ENCODE data around the gene MESP2.

Gene MESP2

DNA sequence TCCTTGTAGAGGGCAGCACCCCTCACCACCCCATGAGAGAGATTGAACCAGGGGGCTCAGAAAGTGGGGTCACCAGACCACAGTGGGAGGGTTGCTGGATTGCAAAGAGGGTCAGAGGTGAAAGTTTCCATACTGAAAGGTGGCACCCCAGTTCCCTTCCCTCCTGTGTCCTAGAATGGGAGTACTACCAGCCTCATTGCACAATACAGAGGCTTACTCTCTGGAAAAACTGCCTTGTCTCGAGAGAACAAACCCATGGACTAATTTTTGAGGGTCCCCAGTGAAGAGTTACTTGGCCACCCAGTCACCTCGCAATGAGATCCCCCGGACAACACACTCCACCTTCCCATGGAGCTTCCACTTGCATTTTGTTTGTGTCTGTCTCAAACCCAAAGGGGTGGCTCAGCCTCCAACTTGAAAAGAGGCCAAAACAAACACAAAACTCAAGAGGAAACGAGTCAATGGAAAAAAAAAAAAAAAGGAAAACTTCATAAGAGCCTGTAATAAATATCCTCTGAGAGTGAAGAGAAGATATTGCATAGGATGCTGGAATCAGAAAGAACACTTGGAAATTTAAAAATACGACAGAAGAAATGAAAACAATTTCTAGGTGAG lies 18.6 kb downstream of the MESP2 start:
- TF ChIP-seq, protein P1, sequence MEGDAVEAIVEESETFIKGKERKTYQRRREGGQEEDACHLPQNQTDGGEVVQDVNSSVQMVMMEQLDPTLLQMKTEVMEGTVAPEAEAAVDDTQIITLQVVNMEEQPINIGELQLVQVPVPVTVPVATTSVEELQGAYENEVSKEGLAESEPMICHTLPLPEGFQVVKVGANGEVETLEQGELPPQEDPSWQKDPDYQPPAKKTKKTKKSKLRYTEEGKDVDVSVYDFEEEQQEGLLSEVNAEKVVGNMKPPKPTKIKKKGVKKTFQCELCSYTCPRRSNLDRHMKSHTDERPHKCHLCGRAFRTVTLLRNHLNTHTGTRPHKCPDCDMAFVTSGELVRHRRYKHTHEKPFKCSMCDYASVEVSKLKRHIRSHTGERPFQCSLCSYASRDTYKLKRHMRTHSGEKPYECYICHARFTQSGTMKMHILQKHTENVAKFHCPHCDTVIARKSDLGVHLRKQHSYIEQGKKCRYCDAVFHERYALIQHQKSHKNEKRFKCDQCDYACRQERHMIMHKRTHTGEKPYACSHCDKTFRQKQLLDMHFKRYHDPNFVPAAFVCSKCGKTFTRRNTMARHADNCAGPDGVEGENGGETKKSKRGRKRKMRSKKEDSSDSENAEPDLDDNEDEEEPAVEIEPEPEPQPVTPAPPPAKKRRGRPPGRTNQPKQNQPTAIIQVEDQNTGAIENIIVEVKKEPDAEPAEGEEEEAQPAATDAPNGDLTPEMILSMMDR (conservative IDR thresholded peaks at IDR 0.05; ENCODE audit: low read length) = no peak
- TF ChIP-seq EZH2phosphoT487 (IDR thresholded peaks at IDR 0.05; ENCODE audit: borderline replicate concordance) = no peak
- Histone ChIP-seq H3K4me1 (ENCODE audit: insufficient read depth, low read length, poor library complexity, severe bottlenecking) (no peaks in the 10 kb centered on the region), H3K9me2 (replicated peaks; ENCODE audit: low read depth, low read length) (no peaks in the 10 kb centered on the region), H3K4me3 (ENCODE audit: low read length, poor library complexity, severe bottlenecking) (no peak overlapping the region), H3K36me3 (ENCODE audit: insufficient read depth, low read length) (no peaks in the 10 kb centered on the region), H3K4me2 (ENCODE audit: low read depth, low read length, poor library complexity, severe bottlenecking) (no peak overlapping the region), H2AFZ (ENCODE audit: low read length) (no peak overlapping the region), H3F3A (ENCODE audit: low read depth) (no peaks in the 10 kb centered on the region), H4K20me1 (ENCODE audit: insufficient read depth, low read length, poor library complexity, severe bottlenecking) (no peaks in the 10 kb centered on the region), H3K27me3 (ENCODE audit: insufficient read depth, low read length, poor library complexity, severe bottlenecking) (no peaks in the 10 kb centered on the region), H3K9me3 (ENCODE audit: insufficient read depth, low read depth, low read length) (no peaks in the 10 kb centered on the region), H3K79me2 (ENCODE audit: insufficient read depth, low read length) (no peaks in the 10 kb centered on the region), H3K9ac (ENCODE audit: low read depth, low read length, poor library complexity, severe bottlenecking) (no peak overlapping the region)

DNA sequence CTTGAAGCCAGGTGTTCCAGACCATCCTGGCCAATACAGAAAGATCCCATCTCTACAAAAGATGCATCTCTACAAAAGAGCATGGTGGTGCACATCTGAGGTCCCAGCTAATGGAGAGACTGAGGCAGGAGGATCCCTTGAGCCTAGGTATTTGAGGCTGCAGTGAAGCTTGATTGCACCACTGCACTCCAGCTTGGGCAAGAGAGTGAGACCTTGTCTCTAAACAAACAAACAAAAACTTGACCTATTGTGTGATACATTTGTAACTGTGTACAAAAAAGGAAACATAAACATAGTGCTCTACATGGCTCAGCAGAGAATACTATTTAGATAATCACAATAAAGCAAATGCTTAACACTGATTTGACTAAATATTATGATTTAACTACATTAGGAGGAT lies 19.9 kb downstream of the MESP2 start:
- TF ChIP-seq EZH2phosphoT487 (IDR thresholded peaks at IDR 0.05; ENCODE audit: borderline replicate concordance) = no peak
- TF ChIP-seq, protein P1 (conservative IDR thresholded peaks at IDR 0.05; ENCODE audit: low read length) = no peak
- Histone ChIP-seq H2AFZ (ENCODE audit: low read length) (no peak overlapping the region), H3K9me2 (replicated peaks; ENCODE audit: low read depth, low read length) (no peaks in the 10 kb centered on the region), H3F3A (ENCODE audit: low read depth) (no peaks in the 10 kb centered on the region), H3K4me1 (ENCODE audit: insufficient read depth, low read length, poor library complexity, severe bottlenecking) (no peaks in the 10 kb centered on the region), H4K20me1 (ENCODE audit: insufficient read depth, low read length, poor library complexity, severe bottlenecking) (no peaks in the 10 kb centered on the region), H3K4me2 (ENCODE audit: low read depth, low read length, poor library complexity, severe bottlenecking) (no peak overlapping the region), H3K4me3 (ENCODE audit: low read length, poor library complexity, severe bottlenecking) (no peak overlapping the region), H3K9me3 (ENCODE audit: insufficient read depth, low read depth, low read length) (no peaks in the 10 kb centered on the region), H3K79me2 (ENCODE audit: insufficient read depth, low read length) (no peaks in the 10 kb centered on the region), H3K27me3 (ENCODE audit: insufficient read depth, low read length, poor library complexity, severe bottlenecking) (no peaks in the 10 kb centered on the region), H3K9ac (ENCODE audit: low read depth, low read length, poor library complexity, severe bottlenecking) (no peak overlapping the region), H3K36me3 (ENCODE audit: insufficient read depth, low read length) (no peaks in the 10 kb centered on the region)

DNA sequence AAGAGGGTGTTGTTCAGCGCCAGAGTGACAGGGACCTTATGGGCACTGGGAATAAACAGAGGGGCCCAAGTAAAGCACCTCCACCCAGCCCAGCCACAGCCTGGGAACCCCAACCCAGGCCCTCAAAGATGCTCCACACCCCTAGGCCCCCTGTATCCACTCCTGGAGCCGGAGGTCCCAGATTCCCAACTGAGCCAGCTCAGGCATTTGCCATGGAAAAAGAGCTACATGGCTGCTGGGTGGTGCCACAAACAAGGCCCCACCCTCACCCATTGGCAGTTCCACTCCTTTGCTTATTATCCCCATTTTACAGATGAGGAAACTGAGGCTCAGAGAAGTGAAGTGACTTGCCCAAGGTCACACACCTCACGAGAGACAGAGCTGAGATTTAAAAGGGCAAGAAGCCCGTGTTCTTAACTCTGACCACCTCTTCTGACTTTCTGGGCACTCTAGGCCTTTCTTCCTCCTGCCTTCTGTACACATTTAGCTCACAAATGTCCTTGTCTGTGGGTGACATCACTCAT lies 21.6 kb downstream of the MESP2 start:
- Histone ChIP-seq H3K4me2 (ENCODE audit: low read depth, low read length, poor library complexity, severe bottlenecking) (no peak overlapping the region), H4K20me1 (ENCODE audit: insufficient read depth, low read length, poor library complexity, severe bottlenecking) (no peaks in the 10 kb centered on the region), H3F3A (ENCODE audit: low read depth) (no peaks in the 10 kb centered on the region), H3K9me3 (ENCODE audit: insufficient read depth, low read depth, low read length) (no peaks in the 10 kb centered on the region), H3K79me2 (ENCODE audit: insufficient read depth, low read length) (no peaks in the 10 kb centered on the region), H3K36me3 (ENCODE audit: insufficient read depth, low read length) (no peaks in the 10 kb centered on the region), H3K27me3 (ENCODE audit: insufficient read depth, low read length, poor library complexity, severe bottlenecking) (no peaks in the 10 kb centered on the region), H3K4me1 (ENCODE audit: insufficient read depth, low read length, poor library complexity, severe bottlenecking) (no peaks in the 10 kb centered on the region), H3K9ac (ENCODE audit: low read depth, low read length, poor library complexity, severe bottlenecking) (no peak overlapping the region), H2AFZ (ENCODE audit: low read length) (no peak overlapping the region), H3K9me2 (replicated peaks; ENCODE audit: low read depth, low read length) (no peaks in the 10 kb centered on the region), H3K4me3 (ENCODE audit: low read length, poor library complexity, severe bottlenecking) (no peak overlapping the region)
- TF ChIP-seq, protein P1 (conservative IDR thresholded peaks at IDR 0.05; ENCODE audit: low read length) = no peak
- TF ChIP-seq EZH2phosphoT487 (IDR thresholded peaks at IDR 0.05; ENCODE audit: borderline replicate concordance) = no peak
